Amniotic epithelial cell (primary cell): Measurements from ENCODE around the gene SLC25A22.

Source experiments
- DNase-seq: peaks from one replicate; pipeline ENCODE4 v3.0.0-alpha.2; 2010; ENCODE audit warnings: low read depth

Gene SLC25A22

DNA sequence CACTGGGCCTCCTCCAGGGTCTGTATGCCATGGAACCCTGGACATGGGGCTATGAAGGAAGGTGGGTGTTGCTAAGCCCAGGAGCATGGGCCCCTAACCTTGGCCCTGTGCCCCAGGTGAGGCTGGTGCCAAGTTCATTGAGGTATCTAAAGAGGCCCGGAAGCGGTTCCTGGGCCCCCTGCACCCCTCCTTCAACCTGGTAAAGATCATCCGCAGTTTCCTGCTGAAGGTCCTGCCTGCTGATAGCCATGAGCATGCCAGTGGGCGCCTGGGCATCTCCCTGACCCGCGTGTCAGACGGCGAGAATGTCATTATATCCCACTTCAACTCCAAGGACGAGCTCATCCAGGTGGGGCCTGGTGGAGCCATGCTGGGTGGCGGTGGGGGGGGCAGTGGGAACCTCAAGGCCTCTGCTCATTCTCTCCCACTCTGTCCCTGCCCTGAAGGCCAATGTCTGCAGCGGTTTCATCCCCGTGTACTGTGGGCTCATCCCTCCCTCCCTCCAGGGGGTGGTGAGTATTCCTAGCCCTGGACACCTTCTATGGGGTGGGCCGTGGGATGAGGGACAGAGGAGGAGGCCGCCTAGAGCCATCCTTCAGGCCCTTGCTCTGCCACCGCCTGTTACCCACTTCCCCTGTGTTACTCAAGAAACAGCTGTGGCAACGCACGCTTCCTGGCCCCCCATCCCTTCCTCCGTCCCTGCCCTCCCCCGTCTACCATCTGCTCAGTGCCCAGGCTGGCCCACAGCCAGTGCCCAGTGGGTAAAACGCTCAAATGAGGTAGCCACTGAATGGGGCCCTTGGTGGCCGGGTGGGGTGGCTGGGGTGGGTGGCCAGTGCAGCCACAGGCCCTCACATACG is 23.7 kb upstream of the SLC25A22 start:
- DNase-seq: no peak

GRCh38 chr11:820655-821511 is 22.8 kb upstream of the SLC25A22 start:
- peak; percentile 62 for DNase-seq

DNA sequence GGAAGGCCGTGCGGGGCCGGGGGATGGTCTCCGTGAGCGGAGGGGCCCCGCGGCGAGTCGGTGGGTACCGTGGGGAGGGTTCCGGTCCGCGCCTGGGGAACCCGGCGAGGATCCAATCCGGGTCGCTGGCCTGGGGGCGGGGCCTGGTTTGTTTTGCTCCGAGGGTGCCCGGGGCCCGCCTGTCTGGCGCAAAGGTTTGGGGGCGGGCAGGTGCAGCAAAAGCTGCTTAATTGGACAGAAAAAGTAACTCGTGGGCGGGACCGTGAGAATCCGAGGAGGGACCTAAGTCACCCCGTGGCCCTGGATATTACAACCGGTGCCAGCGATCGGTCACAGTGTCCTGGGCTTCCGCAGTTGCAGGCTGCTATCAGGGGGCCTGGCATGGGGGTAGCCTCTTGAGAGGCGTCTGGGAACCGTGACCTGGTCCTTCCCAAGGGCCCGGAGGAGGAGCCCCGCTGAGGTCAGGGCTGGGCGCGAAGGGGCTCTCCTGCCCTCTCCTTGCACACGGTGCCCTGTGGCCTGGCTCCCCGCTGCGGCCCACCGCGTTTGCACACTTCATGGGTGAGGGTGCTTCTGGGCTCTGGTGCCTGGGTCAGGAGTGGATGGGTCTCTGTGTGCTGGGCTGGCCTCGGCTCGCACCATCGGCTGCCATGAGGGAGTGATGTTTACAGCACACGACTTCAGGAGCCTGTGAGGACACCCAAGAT is 22.0 kb upstream of the SLC25A22 start:
- DNase-seq: peak; percentile 63

DNA sequence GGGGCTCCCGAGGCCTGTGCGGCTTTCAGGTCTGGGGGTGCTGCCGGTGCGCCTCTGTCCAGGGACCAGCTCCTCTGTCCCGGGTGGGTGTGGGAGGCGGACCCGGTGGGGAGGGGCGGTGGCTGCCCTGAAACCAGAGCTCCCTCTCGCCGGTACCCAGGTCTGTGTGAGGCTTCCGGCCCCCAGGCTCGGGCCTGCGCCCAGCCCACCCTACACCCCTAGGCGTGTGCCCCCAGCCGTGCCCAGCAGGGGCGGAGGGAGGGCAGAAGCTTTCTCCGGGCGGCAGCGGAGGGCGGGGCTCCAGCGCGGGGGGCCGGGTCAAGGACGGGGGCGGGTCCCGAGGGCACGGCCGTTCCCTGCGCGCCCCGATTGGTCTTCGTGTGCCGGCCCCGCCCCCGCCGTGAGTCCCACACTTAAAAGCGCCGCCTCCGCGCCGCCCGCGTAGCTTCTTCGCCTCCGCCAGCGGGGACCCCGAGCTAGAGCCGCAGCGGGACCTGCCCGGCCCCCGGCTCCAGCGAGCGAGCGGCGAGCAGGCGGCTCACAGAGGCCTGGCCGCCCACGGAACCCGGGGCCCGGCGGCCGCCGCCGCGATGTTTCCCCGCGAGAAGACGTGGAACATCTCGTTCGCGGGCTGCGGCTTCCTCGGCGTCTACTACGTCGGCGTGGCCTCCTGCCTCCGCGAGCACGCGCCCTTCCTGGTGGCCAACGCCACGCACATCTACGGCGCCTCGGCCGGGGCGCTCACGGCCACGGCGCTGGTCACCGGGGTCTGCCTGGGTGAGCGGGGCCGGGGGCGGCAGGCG is 21.2 kb upstream of the SLC25A22 start:
- DNase-seq: peak; percentile 68

DNA sequence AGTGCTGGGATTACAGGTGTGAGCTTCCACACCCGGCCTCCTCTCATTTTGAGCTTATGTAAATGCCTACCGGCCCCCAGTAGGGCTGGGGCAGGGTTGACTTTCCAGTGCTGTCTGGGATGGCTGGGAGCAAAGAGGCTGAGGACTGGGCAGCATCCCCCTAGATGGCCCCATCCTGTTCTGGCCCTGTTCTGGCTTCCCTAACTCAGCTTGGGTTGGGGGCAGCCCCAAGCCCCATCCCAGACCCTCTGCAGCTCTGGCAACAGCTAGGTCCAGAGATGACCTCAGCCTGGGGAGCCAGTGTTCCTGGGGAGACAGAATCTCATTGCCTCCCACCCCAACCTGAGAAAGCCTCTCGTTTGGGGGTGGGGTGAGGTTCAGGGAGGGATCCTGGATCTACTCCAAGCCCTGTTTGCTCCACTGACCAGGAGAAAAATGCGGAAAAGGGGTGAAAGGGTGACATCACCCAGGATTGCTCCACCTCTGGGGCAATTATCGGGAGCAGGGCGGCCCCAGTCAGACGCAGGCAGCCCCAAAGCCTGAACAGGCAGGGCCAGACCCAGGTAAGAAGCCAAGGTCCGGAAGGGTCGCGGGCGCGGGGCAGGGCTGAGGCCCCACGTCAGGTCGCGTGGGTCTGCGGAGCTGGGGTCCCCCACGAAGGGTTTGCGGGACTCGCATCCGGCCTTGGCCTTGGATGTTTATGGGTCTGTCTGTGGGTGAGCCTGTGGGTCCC is 20.5 kb upstream of the SLC25A22 start, which contains the start of gene PNPLA2:
PNPLA2 (plus strand) TSS at position 519 of the 733 bp plus-strand sequence. CDS start 805 bp downstream, outside the sequence.
- DNase-seq: peak; percentile 85

GRCh38 chr11:816433-816779 is 18.3 kb upstream of the SLC25A22 start:
- no peak for DNase-seq

GRCh38 chr11:815675-816432 is 17.8 kb upstream of the SLC25A22 start:
- DNase-seq: no peak

DNA sequence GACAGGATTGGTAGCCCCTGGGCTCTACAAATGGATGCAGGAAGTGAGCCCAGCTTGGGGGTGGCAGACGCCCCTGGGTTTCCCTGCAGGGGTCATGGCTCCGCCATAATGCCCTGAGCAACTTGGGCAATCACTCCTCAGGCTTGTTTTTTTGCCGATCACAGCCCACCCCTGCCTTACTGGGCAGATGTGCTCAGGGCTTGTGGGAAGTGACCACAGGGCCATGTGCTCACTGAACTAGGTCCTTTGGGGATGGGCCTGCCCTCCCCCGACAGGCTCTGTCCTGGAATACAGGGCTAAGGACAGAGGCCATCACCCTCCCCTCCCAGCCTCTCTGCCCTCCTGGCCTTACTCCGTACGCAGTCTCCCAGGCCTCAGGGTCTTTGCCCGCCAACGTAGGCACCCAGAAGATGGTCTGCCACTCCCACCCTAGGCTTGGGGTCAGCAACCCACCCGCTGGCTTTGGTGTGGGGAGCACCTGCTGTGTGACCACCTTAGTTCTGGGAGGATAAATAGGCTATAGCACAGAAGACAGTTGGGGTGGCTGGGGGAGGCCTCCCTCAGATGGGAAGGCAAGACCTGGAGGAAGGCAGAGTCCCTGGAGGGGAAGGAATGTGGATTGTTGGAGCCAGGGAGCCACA is 15.5 kb upstream of the SLC25A22 start:
- no peak for DNase-seq

- no peak for DNase-seq
Observed at GRCh38 chr11:813072-813455, 15.0 kb upstream of the SLC25A22 start.

- no peak for DNase-seq
Observed at GRCh38 chr11:812390-812789, 14.3 kb upstream of the SLC25A22 start.

DNA sequence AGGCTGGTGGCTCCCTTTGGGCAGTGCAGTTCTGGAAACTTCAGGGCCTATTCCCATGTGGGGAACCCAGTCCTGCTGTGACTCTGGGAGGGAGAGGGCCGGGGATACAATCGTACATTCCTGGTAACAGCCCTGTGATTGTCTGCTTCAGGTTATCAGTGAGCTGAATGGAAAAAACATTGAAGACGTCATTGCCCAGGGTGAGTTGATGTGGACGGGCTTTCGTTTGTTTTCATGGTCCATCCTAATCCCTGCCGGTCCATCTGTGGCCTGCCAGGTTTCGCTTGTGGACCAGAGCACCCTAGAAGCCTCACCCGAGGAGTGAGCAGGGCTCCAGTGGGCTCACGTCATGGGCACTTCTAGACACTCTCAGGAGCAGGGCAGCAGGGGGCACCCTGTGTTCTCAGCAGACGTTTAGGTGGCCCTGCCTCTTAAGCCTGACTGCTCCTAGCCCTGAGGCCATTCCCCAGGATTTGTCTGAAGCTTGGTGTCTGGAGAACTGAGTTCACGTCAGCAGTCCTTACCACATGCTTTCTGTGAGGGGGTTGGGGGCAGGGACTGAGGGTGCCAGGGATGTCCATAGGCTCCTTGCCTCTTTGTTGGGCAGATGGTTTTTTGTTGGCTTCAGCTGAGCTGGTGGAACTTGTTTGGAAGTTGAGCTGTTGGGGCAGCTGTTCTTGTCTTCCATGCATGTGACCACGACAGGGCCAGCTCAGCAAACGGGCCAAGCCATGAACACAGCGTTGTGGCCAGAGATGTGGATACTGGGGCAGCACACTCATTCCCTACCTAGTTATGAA is 13.6 kb upstream of the SLC25A22 start:
- DNase-seq: no peak

- no peak for DNase-seq
Observed at GRCh38 chr11:810040-810567, 12.0 kb upstream of the SLC25A22 start.

DNA sequence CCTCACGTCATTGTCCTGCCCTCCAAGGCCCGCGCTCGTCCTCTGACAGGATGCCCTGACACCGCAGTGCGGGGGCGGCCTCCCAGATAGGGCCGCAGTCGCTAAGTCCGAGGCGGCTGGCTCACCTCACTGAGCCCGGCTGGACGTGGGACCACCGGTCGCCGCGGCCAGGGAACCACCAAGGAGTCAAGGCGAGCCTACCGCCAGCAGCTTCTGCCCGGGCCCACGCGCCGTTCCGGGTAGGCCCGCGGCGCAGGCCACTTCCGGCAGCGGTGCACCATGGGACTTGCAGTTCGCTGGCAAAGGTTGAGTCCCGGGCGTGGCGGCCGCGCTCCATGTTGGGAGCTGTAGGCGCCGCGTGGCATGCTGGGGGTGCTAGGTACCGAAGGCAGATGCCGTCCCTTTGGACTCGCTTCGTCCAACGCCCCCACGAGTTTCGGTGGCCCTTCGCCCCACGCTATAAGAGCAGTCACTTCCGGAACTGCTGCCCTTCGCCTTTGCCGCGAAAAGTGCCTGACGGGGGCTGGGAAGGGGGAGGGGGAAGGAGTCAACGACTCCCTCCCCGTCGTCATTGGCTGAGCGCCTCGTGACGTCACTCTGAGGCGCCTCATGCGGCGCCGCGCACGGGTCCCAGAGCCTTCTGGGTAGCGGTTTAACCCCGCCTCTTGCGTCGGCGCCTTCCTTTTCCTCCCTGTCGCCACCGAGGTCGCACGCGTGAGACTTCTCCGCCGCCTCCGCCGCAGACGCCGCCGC is 11.4 kb upstream of the SLC25A22 start, which contains the start of gene RPLP2:
RPLP2 (plus strand) TSS at position 681 of the 753 bp plus-strand sequence. CDS start 268 bp downstream, outside the sequence.
- peak; percentile 94 for DNase-seq

GRCh38 chr11:808427-809286 is 10.6 kb upstream of the SLC25A22 start:
- no peak for DNase-seq

- DNase-seq: no peak
Observed at GRCh38 chr11:804599-804964, 6.5 kb upstream of the SLC25A22 start.

- no peak for DNase-seq
Observed at GRCh38 chr11:803770-804598, 5.9 kb upstream of the SLC25A22 start.
